GM12801 (cell line): ENCODE results near the gene MYBBP1A.

ENCODE experiments used
- TF ChIP-seq, protein P1 (sequence below): IDR thresholded peaks from one replicate; pipeline ENCODE4 v1.5.1; 2011; ENCODE audit warnings: control low read depth; ENCODE audit not compliant: insufficient read length; ENCODE audit errors: extremely low read depth

MYBBP1A gene

DNA sequence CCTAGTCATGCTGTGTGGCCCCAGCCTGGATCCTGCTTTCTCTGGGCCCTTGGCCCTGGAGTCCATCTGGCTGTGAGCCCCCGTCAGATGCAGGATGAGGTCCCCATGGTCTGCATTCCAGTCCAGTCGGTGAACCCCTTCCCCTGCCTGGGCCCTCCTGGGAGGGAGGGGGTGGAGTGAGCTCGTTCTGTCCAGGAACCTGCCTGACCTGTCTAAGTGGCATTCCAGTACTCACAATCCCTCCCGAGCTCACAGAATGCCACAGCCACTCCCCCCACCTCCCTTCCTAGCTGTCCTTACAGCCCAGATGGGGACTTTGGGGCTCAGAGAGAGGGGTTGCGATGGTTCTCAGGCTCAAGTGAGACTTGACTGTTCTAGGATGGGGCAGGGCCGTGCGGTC lies 41.0 kb downstream of the MYBBP1A start:
- TF ChIP-seq, protein P1, sequence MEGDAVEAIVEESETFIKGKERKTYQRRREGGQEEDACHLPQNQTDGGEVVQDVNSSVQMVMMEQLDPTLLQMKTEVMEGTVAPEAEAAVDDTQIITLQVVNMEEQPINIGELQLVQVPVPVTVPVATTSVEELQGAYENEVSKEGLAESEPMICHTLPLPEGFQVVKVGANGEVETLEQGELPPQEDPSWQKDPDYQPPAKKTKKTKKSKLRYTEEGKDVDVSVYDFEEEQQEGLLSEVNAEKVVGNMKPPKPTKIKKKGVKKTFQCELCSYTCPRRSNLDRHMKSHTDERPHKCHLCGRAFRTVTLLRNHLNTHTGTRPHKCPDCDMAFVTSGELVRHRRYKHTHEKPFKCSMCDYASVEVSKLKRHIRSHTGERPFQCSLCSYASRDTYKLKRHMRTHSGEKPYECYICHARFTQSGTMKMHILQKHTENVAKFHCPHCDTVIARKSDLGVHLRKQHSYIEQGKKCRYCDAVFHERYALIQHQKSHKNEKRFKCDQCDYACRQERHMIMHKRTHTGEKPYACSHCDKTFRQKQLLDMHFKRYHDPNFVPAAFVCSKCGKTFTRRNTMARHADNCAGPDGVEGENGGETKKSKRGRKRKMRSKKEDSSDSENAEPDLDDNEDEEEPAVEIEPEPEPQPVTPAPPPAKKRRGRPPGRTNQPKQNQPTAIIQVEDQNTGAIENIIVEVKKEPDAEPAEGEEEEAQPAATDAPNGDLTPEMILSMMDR, result no peak

DNA sequence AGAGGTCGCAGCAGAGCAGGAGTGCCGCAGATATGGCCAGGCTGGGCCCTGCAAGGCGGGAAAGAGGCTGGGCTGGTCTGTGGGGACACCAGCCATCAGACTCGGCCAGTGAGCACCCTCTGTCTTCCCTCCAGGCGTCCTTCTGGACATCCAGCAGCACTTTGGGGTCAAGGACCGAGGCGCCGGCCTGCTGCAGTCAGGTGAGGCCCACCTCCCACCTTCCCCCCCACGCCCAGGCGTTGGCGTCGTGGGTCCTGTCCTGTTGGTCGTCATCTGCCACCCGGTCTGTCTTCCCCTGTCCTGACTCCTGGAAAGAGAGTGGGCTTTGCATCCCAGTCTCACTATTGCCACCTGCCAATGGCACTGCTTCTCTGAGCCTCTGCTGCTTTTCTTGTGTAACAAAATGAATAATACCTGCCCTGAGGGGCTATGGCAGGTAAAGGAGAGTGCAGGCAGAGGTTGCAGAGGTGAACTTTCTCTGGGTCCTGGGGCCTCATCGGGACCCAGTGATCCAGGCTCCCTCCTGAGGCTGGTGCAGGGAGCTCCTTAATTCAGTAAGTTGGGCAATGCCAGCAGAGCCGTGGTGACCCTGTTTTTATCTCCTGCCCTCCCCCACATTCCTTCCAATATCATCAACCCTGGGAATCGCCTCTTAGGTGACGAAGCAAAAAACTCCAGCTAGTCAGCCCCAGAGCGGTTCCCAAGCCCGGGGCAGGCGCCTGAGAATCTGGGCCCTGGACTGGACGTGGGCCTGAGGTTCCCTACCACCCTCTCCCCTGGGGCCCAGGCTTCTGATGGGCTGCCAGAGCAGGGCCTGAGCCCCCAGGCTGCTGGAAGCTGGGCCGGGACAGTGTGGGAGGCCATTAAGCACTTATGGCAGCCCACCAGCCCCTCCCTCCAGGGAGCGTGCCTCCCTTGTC lies 41.8 kb downstream of the MYBBP1A start:
- TF ChIP-seq, protein P1, result no peak

GRCh38 chr17:4512156-4513112 lies 42.8 kb downstream of the MYBBP1A start:
- TF ChIP-seq, protein P1, result no peak

DNA sequence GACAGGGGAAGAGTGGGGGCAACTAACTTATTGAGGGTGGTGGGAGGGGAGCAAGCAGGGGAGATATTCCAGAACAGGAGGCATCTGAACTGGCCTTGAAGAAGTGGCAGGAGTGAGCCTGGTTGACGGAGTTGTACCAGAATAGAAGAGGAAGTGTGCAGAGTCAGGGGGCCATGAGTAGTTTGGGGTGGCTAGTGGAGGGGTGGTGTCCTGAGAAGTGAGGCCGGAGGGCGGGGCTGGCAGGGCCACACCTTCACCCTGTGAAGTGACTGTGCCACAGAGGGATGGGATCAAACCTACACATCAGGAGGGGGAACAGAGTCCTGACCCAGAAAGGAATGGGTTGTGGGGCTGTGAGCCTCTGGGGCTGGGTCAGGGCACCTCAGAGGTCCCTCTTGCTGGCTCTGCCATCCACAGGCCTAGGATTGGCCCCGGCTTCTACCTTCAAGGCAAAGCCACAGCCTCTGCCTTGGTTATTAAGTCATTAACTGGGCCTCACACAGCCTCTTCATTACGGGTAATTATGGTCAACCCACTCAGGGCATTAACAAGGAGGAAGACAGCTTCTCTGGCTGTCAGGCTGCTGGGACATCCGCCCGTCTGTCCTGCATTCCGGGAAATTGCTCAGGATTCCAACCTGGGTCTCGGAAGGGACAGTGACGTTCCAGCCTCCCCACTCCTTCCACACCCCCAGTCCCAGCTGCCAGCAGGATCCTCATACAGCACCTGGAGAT lies 43.8 kb downstream of the MYBBP1A start:
- TF ChIP-seq, protein P1, result no peak

- TF ChIP-seq, protein P1, result no peak
Observed at GRCh38 chr17:4510618-4510941, 44.6 kb downstream of the MYBBP1A start.

GRCh38 chr17:4509923-4510617 lies 45.1 kb downstream of the MYBBP1A start:
- TF ChIP-seq, protein P1, result no peak
